Measurements from ENCODE around the gene TMEM175. TPM values are rescaled to one million over a fixed set of nuclear protein-coding genes. Genes with fewer than 3 reads are reported as not detected.
"Not testable (repeated sequence)": the region's sequence is repeated elsewhere in the genome, so short reads cannot be mapped to it uniquely, and the experiment has no call there.

Gene TMEM175
- polyA plus RNA-seq, 3 donors, result 17.3 to 30.1 (median 24.2) TPM

- DNase-seq (ENCODE audit: low read depth in 3 of 3, low spot score in 2 of 3), result no peak
Observed at GRCh38 chr4:914531-914930, 17.7 kb upstream of the TMEM175 start.

DNA sequence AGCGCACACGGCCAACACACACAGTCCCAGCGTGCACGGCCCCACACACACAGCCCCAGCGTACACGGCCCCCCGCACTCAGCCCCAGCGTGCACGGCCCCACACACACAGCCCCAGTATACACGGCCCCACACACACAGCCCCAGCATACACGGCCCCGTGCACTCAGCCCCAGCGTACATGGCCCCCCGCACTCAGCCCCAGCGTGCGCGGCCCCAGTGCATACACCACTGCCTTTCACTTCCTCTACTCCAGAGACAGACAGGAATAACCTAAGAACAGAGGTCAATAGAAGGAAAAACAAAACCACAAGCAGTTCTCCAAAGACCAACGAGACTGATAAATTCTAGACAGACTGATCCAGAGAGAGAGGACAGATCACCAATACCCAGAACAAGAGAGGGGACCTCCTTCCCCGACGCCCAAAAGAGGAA, 17.2 kb upstream of the TMEM175 start:
- DNase-seq (ENCODE audit: low read depth in 3 of 3, low spot score in 2 of 3), result no peak

- DNase-seq (ENCODE audit: low read depth in 3 of 3, low spot score in 2 of 3), result no peak
Observed at GRCh38 chr4:915595-915994, 16.7 kb upstream of the TMEM175 start.

- no peak for DNase-seq (ENCODE audit: low read depth in 3 of 3, low spot score in 2 of 3)
Observed at GRCh38 chr4:917466-917865, 14.8 kb upstream of the TMEM175 start.

- no peak for DNase-seq (ENCODE audit: low read depth in 3 of 3, low spot score in 2 of 3)
Observed at GRCh38 chr4:917992-918391, 14.3 kb upstream of the TMEM175 start.

- not testable (repeated sequence) for DNase-seq (ENCODE audit: low read depth in 3 of 3, low spot score in 2 of 3)
Observed at GRCh38 chr4:918591-918990, 13.7 kb upstream of the TMEM175 start.

DNA sequence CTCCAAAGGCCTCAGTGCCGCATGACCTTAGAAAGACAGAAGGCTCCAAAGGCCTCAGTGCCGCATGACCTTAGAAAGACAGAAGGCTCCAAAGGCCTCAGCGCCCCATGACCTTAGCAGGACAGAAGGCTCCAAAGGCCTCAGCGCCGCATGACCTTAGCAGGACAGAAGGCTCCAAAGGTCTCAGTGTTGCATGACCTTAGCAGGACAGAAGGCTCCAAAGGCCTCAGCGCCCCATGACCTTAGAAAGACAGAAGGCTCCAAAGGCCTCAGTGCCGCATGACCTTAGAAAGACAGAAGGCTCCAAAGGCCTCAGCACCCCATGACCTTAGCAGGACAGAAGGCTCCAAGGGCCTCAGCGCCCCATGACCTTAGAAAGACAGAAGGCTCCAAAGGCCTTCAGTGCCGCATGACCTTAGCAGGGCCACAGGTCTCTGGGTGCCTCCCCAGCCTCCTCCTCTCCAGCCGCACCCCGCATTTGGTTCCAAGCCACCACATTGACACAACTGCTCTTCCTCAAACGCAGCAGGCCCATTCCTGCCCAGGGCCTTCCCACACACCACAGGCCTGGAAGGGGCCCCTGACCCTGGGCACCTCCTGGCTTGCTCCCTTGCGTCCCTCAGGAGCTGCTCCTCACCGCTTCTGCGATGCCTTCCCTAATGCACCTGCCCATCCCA, 13.1 kb upstream of the TMEM175 start:
- not testable (repeated sequence) for DNase-seq (ENCODE audit: low read depth in 3 of 3, low spot score in 2 of 3)

DNA sequence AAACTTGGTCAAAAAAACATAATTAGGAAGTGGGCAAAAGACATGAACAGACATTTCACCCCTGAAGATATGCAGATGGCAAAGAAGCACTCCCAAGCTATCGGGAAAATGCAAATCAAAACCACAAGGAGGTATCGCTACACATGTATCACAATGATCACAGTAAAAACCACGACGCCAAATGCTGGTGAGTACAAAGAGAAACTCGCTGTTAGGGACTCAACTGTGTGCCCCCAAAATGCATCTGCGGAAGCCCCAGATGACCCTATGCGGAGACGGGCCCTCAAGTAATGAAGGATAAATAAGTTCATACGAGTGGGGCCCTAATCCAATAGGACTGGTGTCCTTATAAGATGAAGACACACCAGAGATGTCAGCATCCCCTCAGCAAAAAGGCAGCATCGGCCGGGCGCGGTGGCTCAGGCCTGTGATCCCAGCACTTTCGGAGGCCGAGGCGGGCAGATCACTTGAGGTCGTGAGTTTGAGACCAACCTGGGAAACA, 10.4 kb upstream of the TMEM175 start:
- DNase-seq (ENCODE audit: low read depth in 3 of 3, low spot score in 2 of 3), result no peak

DNA sequence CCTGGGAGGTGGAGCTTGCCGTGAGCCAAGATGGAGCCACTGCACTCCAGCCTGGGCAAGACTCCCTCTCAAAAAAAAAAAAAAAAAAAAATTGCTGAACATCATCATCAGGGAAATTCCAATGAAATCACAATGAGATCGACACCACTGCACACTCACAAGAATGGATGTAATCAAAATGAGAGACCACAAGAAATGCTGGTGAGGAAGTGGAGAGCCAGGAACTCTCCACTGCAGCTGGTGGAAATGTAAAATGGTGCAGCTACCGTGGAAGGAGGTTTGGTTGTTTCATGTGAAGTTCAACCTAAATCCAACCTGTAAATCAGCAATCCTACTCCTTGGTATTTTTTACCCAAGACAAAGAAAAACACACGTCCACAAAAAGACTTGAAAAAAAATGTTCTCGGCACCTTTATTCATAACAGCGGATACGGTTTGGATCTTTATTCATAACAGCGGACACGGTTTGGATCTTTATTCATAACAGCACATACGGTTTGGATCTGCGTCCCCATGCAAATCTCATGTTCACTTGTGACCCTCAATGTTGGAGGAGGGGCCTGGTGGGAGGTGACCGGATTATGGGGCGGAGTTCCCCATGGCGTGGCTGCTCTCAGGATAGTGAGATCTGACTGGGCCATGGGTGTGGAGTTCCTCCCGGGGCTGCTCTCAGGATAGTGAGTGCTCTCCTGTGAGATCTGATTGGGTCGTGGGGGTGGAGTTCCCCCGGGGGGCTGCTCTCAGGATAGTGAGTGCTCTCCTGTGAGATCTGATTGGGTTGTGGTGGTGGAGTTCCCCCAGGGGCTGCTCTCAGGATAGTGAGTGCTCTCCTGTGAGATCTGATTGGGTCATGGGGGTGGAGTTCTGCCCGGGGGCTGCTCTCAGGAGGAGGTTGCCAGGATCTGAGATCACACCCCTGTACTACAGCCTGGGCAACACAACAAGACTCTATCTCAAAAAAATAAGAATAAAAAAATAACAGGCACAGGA, 7.9 kb upstream of the TMEM175 start:
- no peak for DNase-seq (ENCODE audit: low read depth in 3 of 3, low spot score in 2 of 3)

GRCh38 chr4:925171-925570, 7.1 kb upstream of the TMEM175 start:
- no peak for DNase-seq (ENCODE audit: low read depth in 3 of 3, low spot score in 2 of 3)

- DNase-seq (ENCODE audit: low read depth in 3 of 3, low spot score in 2 of 3), result no peak
Observed at GRCh38 chr4:925771-926500, 6.3 kb upstream of the TMEM175 start.

DNA sequence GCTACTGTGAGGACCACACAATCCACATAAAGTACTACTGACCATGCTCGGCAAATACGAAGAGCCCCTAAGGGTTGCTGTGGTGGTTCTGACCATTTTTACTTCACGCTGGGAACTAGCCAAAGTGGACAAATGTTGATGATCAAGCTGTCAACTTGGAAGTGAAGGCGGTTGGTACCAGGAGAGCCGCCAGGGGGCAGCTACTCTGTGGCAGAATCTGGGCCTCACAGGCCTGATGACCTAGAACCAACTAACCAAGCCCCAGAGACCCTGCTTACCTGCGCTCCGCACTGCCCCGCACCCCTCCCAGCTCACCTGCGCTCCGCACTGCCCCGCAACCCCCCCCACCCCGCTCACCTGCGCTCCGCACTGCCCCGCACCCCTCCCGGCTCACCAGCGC, 5.7 kb upstream of the TMEM175 start:
- no peak for DNase-seq (ENCODE audit: low read depth in 3 of 3, low spot score in 2 of 3)

GRCh38 chr4:927566-927965, 4.7 kb upstream of the TMEM175 start:
- DNase-seq (ENCODE audit: low read depth in 3 of 3, low spot score in 2 of 3), result not testable (repeated sequence)

DNA sequence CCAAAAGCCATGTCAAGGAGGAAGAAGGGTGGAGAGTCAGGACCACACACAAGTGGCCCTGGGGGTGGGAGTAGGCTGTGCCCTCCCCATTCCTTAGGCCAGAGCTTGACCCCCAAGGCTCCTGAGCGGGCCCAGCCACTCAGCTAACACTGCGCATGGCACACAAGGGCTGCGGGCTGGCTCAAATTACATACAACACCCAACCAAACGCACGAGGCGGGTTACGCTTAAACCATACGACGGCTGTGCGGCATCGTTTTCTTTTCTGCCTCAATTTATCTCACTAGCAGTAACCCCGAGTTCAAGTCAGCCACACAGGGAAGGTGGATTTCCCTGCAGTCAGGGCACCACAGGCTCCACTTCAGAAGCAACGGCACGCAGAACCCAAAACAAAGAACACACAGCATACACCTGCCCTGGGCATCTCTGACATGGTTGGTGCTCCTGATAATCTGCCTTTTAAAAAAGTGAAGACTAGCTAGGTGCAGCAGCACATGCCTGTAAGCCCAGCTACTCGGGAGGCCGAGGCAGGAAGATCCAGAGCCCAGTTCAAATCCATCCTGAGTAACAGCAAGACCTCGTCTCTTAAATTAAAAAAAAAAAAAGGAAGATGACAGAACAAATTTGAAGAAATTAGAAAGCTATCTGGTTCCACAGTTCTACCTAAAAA, 3.0 kb upstream of the TMEM175 start:
- no peak for DNase-seq (ENCODE audit: low read depth in 3 of 3, low spot score in 2 of 3)

DNA sequence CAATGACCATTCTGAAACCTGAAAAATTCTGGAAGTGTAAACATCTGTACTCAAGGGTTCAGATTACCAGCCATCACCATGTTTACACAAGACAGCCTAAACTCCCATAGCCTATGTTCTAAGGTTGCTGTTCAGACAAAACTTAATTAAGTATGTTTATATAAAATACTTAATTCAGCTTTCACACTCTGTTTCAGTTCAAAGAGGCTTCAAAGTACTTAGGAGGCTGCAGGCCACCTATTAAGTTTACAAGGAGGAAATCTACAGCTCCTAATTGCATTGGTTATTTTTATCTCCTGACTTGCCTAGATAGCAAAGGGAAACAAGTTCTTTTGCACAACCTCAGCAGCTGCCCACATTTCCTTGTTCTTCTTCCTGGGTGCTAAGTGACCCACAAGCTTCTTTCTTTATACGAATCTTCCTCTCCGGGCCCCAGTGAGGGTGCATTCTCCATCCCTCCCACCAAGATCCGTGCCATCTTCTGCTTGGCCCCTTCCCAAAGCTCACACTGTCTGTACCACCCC, 2.2 kb upstream of the TMEM175 start:
- DNase-seq (ENCODE audit: low read depth in 3 of 3, low spot score in 2 of 3), result no peak

DNA sequence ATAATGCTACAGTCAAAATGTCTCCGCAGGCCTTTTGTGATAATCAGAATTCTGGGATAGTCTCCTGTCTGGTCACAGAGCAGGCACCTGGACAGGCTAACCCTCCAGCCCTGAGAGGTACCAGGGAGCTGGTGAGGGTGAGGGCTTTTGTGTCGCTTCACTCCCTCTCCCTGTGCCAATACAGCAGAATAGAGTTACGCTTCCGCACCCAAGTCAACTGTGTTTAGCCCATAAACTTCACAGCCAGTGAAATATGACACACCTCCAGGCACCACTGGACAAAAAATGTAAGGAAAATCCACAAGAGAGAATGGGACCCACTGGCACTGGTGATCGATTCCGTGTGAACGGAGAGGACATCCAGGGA, 1.4 kb upstream of the TMEM175 start:
- no peak for DNase-seq (ENCODE audit: low read depth in 3 of 3, low spot score in 2 of 3)

DNA sequence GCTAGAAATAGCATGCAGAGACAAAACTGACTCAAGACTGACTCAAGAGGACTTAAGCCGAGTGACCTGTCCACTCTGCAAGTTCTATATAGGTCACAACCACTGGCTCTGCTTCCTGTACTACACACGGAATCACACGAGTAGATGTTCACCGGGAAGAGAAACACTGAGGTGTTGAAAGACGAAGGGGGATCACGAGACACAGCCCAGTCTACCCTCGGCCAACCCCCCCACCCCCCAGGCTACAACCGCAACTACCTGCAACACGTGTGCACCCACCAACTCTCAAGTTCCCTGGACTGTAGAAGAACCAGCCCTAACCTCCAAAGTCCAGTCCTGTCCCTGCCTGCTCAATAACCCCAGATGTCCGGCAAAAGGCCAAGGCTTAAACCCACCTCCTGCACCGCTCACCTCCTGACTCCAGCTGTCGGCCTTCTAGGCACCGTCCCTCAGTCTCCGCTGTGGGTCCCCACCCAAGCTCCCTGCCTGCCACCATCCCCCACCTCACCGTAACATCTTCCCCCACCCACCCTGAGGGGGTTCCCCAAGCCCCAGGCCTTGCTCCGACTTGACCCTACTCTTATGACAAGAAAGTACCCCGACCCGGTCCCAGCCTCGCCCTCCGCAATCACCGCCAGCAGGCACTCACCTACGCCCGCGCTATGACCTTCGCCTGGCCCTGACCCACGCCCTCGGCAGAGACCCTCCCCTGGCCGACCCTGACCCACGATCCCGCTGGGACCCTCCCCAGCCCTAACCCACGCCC, 883 bp upstream of the TMEM175 start:
- DNase-seq (ENCODE audit: low read depth in 3 of 3, low spot score in 2 of 3), result no peak

DNA sequence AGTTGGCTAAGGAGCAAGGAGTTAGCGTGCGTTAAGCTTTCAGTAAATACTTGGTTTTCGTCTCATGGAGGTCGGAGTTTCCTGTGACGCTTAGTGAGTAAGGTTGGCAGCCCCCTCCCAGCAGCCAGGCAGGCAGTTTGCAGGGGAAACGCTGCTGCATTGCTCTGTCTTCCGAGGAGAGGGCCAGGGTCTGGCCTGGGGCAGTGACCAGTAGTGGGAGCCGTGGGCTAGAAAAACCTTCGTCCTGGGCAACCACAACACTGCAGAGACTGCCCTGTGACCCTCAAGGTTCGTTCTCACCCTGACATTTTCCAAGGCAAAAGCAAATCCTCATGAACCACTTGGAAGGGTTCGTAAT, 432 bp downstream of the TMEM175 start:
- DNase-seq (ENCODE audit: low read depth in 3 of 3, low spot score in 2 of 3), result no peak

DNA sequence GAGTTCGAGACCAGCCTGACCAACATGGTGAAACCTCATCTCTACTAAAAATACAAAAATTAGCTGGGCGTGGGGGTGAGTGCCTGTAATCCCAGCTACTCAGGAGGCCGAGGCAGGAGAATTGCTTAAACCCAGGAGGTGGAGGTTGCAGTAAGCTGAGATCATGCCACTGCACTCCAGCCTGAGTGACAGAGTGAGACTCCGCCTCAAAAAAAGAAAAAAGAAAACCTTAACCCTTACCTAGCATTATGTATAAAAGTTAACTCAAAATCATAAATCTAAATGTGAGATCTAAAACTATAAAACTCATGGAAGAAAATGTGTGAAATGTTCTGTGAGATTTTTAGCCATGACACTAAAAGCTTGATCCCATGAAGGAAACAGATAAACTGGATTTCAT, 7.2 kb downstream of the TMEM175 start:
- not testable (repeated sequence) for DNase-seq (ENCODE audit: low read depth in 3 of 3, low spot score in 2 of 3)

Data from right renal cortex interstitium (tissue), 3 donors.